Transverse colon (tissue), 4 donors: Measurements from ENCODE around the gene THEM4.

ENCODE experiments used
- EP300 ChIP-seq: sonication (generic); formaldehyde crosslinking; IDR thresholded peaks from one replicate; pipeline ENCODE4 v1.6.1; 2017; ENCODE audit warnings: antibody characterized with exemption, low read depth
- POLR2AphosphoS5 ChIP-seq, 3 donors: sonication (generic); formaldehyde crosslinking; IDR thresholded peaks; one replicate each; pipeline ENCODE4 v1.6.1; 2016; ENCODE audit warnings: antibody characterized with exemption in 3 of 3
- TF ChIP-seq, protein P1 (sequence below), 5 experiments: fragments of 200-600 bp in 3 of 5; fragments of 450-650 bp in 2 of 5; sonication (generic) in 3 of 5; IDR thresholded peaks; 1 replicate in 2 of 5; 2 replicates in 3 of 5; pipeline ENCODE4 v1.5.1; 2016 to 2017; ENCODE audit warnings: antibody characterized with exemption in 5 of 5, inconsistent platforms in 3 of 5, mild to moderate bottlenecking in 2 of 5, moderate library complexity in 1 of 5

GRCh38 chr1:151858886-151859665 lies 50.2 kb downstream of the THEM4 start:
- TF ChIP-seq POLR2AphosphoS5 (IDR thresholded peaks at IDR 0.05), result no peak
- TF ChIP-seq, protein P1, sequence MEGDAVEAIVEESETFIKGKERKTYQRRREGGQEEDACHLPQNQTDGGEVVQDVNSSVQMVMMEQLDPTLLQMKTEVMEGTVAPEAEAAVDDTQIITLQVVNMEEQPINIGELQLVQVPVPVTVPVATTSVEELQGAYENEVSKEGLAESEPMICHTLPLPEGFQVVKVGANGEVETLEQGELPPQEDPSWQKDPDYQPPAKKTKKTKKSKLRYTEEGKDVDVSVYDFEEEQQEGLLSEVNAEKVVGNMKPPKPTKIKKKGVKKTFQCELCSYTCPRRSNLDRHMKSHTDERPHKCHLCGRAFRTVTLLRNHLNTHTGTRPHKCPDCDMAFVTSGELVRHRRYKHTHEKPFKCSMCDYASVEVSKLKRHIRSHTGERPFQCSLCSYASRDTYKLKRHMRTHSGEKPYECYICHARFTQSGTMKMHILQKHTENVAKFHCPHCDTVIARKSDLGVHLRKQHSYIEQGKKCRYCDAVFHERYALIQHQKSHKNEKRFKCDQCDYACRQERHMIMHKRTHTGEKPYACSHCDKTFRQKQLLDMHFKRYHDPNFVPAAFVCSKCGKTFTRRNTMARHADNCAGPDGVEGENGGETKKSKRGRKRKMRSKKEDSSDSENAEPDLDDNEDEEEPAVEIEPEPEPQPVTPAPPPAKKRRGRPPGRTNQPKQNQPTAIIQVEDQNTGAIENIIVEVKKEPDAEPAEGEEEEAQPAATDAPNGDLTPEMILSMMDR (IDR thresholded peaks at IDR 0.05), result no peak
- TF ChIP-seq EP300, result no peak
